Tibial artery (tissue), 4 donors: Measurements from ENCODE around the gene PKNOX2.

Experiments
- DNase-seq, 2 donors: peaks; one replicate each; pipeline ENCODE4 v3.0.0-alpha.2; 2019
- H3K27ac ChIP-seq, 2 donors: fragments of 200-600 bp; sonication (generic) in 1 of 2; 1 replicate in 1 of 2; 2 replicates in 1 of 2; pipeline ENCODE4 v1.5.1; 2018 to 2019; ENCODE audit warnings: mild to moderate bottlenecking in 1 of 2
- H3K27me3 ChIP-seq, 2 donors: fragments of 200-600 bp; sonication (generic) in 1 of 2; one replicate each; pipeline versions ENCODE4 v1.5.1 to v1.6.0; 2016 to 2019
- H3K36me3 ChIP-seq, 3 donors: fragments of 200-600 bp; sonication (generic) in 2 of 3; one replicate each; pipeline ENCODE4 v1.5.1; 2016 to 2019; ENCODE audit warnings: mild to moderate bottlenecking in 2 of 3
- H3K4me1 ChIP-seq, 4 donors: fragments of 200-600 bp; sonication (generic) in 2 of 4; 1 replicate in 3 of 4; 2 replicates in 1 of 4; pipeline ENCODE4 v1.5.1; 2016 to 2019
- H3K4me3 ChIP-seq, 2 donors: fragments of 200-600 bp; sonication (generic) in 1 of 2; 1 replicate in 1 of 2; 2 replicates in 1 of 2; pipeline ENCODE4 v1.5.1; 2018 to 2019; ENCODE audit warnings: mild to moderate bottlenecking in 2 of 2
- H3K9me3 ChIP-seq, 3 donors: fragments of 200-600 bp; sonication (generic) in 1 of 3; one replicate each; pipeline ENCODE4 v1.5.1; 2016 to 2019
- intact Hi-C: fragments of 100-400 bp; cut with DNase I; formaldehyde crosslinking; loops from one replicate; pipeline ENCODE4 v1.15.0; 2023; ENCODE audit warnings: low total_unique reads
- TF ChIP-seq, protein P1 (sequence below), 2 experiments: fragments of 200-600 bp in 1 of 2; fragments of 450-650 bp in 1 of 2; IDR thresholded peaks; one replicate each; pipeline ENCODE4 v1.5.1; 2017 to 2019; ENCODE audit warnings: antibody characterized with exemption in 2 of 2, mild to moderate bottlenecking in 1 of 2, moderate library complexity in 1 of 2

Gene PKNOX2

DNA sequence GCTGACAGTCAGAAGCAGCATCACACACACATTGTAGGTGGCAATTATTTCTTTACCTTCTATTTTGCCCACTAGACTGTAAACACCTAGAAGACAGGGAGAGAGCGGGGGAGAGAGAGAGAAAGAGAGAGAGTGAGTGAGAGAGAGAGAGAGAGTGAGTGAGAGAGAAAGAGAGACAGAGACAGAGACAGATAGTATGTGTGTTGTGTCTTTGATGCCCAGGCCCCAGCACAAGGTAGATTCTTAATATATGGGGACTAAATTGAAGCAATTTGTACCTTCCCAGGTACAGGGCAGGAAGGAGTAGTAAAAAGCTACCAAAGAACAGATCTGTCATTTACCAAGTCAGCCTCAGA, 163.7 kb downstream of the PKNOX2 start:
- no peaks in the 10 kb centered on the region for H3K9me3 ChIP-seq

DNA sequence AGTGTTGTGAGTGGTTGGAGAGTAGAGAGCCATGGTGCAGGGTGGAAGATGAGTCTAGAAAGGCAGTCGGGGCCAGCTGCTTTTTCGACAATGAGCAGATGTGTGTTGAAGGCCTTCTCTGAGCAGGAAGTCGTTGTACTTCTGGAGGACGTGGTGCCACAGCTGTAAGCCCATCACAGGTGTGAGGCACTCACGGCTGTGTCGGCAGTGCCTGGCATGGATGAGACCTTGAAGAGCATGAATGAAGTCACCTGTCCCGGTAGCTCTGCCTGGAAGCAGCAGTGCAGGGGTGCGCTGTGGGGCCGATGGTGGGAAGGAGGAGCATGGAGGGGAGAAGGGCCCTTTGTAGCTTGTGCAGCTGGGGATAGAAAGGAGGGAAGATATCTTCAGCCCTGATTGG, 165.2 kb downstream of the PKNOX2 start:
- H3K4me1 ChIP-seq = no peaks in the 10 kb centered on the region
- no peaks in the 10 kb centered on the region for H3K27me3 ChIP-seq
- no peak overlapping the region for H3K4me3 ChIP-seq
- TF ChIP-seq, protein P1, sequence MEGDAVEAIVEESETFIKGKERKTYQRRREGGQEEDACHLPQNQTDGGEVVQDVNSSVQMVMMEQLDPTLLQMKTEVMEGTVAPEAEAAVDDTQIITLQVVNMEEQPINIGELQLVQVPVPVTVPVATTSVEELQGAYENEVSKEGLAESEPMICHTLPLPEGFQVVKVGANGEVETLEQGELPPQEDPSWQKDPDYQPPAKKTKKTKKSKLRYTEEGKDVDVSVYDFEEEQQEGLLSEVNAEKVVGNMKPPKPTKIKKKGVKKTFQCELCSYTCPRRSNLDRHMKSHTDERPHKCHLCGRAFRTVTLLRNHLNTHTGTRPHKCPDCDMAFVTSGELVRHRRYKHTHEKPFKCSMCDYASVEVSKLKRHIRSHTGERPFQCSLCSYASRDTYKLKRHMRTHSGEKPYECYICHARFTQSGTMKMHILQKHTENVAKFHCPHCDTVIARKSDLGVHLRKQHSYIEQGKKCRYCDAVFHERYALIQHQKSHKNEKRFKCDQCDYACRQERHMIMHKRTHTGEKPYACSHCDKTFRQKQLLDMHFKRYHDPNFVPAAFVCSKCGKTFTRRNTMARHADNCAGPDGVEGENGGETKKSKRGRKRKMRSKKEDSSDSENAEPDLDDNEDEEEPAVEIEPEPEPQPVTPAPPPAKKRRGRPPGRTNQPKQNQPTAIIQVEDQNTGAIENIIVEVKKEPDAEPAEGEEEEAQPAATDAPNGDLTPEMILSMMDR (IDR thresholded peaks at IDR 0.05) = no peak
- peak in 1 of 2 donors; percentile 29 for DNase-seq
- intact Hi-C loops = loop anchor here (10.0 kb wide), 1 partner anchor 355 kb away; no protein-coding TSS in a partner anchor
- H3K9me3 ChIP-seq = no peaks in the 10 kb centered on the region
- H3K27ac ChIP-seq = no peak overlapping the region
- H3K36me3 ChIP-seq = no peaks in the 10 kb centered on the region

More for the DNA sequence above, 163.7 kb downstream of the PKNOX2 start:
- Histone ChIP-seq H3K27me3 (no peaks in the 10 kb centered on the region), H3K27ac (no peak overlapping the region), H3K4me3 (no peak overlapping the region), H3K36me3 (no peaks in the 10 kb centered on the region), H3K4me1 (no peaks in the 10 kb centered on the region)
- intact Hi-C loops = loop anchor here (10.0 kb wide), 1 partner anchor 353 kb away; no protein-coding TSS in a partner anchor
- TF ChIP-seq, protein P1 (IDR thresholded peaks at IDR 0.05) = no peak
- no peak for DNase-seq

DNA sequence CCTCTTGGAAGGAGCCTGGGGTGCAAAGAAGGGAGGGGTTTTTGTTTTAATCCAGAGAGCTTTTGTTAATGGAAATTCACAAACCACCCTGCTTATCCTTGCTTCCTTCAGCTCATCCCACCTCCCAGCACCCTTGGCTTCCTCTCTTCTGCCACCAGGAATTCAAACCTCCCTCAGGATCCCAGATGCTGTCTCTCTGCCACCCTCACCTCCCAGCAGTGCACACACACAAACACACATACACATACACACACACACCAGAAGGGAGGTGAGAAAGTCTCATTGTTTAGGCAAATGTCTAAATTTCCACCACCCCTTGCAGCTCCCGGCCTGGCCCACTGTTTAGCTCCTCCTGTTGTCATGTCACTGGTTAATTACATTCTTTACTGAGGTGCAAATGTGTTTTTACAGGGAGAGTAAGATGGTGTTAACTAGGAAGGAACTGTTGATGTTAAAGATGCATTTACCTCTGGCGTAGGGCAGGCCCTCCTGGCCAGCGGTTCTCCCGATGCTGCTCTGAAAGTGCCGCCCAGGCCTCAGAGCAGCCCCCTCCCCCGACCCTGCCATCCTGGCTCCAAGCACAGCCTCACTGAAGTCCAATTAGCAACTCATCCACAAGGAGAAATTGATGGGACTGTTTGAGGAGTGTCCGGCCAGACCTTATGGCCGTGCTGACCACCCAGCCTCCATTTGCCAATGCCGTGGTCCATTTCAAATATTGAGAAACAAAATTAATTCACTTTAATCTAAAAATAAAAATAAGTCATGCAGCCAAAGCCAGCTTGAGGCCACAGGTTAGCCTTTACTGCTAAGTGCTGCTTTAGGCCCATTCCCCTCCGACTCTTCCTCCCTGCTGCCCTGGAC, 166.1 kb downstream of the PKNOX2 start:
- H3K4me3 ChIP-seq = no peak overlapping the region
- H3K27ac ChIP-seq = no peak overlapping the region
- intact Hi-C loops = no loop called here
- no peaks in the 10 kb centered on the region for H3K4me1 ChIP-seq
- no peak for DNase-seq
- H3K36me3 ChIP-seq = no peaks in the 10 kb centered on the region
- TF ChIP-seq, protein P1 (IDR thresholded peaks at IDR 0.05) = no peak
- no peaks in the 10 kb centered on the region for H3K9me3 ChIP-seq
- no peaks in the 10 kb centered on the region for H3K27me3 ChIP-seq

DNA sequence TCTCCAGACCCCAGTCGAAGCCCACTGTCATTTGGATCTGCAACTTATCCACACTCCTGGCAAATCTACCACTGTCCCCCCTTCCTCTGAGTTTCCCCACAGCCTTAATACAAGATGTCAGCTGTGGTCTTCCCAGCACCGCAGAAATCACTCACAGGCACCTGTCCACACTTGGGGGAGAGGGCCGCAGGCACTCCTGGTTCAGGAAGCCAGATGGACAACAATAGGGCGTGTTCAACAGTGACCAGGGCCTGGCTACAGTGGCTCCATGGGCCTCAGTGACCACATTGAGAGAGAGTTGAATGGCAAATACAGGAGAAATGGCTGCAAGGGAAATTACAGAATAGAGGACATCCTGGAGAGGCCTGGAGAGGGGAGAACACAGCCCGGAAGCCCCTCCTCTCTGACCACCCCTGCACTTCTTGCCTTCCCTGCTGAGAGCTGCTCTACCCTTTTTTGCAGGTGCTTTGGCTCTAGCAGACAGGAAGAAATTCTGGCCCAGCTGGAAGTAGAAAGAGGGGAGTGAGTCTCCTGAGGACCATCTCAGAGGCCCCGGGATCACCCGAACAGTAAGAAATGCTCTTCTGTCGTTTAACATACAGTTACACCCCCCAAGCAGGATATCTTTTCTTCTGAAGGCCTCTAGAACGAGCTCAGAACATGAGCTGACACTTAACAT, 166.9 kb downstream of the PKNOX2 start:
- Histone ChIP-seq H3K4me3 (no peak overlapping the region), H3K9me3 (no peaks in the 10 kb centered on the region), H3K27me3 (no peaks in the 10 kb centered on the region), H3K36me3 (no peaks in the 10 kb centered on the region), H3K27ac (no peak overlapping the region), H3K4me1 (no peaks in the 10 kb centered on the region)
- intact Hi-C loops = no loop called here
- TF ChIP-seq, protein P1 (IDR thresholded peaks at IDR 0.05) = no peak
- DNase-seq = no peak

DNA sequence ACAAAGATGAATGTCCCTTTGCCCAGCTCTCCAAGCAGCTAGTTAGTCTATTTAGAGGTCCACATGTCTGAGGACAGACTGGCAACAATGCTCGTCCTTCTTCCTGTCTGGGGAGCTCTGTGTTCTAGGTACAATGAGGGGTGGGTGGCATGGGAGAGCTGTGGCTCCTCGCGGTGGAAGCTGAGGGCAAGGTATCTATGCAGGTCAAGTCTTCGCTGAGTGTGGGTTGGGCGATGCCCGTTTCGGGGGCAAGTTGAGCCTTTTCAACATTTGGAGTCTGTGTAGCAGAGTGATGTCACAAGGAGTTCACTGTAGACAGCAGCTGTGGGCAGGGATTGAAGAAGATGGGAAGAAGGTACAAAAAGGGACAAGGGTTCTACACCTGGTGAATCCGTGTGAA, 168.3 kb downstream of the PKNOX2 start:
- Histone ChIP-seq H3K36me3 (no peaks in the 10 kb centered on the region), H3K4me3 (no peak overlapping the region), H3K27me3 (no peaks in the 10 kb centered on the region), H3K9me3 (no peaks in the 10 kb centered on the region), H3K27ac (no peak overlapping the region), H3K4me1 (no peaks in the 10 kb centered on the region)
- TF ChIP-seq, protein P1 (IDR thresholded peaks at IDR 0.05) = no peak
- DNase-seq = peak in 1 of 2 donors; percentile 48
- intact Hi-C loops = no loop called here
